GM19193 (cell line): Measurements from ENCODE around the gene TSR3.

ENCODE experiments used
- POLR2A ChIP-seq: IDR thresholded peaks from 4 replicates; pipeline ENCODE4 v1.6.1; 2011; ENCODE audit not compliant: insufficient read depth, insufficient read length; ENCODE audit errors: extremely low read depth

The TSR3 gene

GRCh38 chr16:1380195-1380594 is 28.5 kb upstream of the TSR3 start:
- TF ChIP-seq POLR2A = no peak

DNA sequence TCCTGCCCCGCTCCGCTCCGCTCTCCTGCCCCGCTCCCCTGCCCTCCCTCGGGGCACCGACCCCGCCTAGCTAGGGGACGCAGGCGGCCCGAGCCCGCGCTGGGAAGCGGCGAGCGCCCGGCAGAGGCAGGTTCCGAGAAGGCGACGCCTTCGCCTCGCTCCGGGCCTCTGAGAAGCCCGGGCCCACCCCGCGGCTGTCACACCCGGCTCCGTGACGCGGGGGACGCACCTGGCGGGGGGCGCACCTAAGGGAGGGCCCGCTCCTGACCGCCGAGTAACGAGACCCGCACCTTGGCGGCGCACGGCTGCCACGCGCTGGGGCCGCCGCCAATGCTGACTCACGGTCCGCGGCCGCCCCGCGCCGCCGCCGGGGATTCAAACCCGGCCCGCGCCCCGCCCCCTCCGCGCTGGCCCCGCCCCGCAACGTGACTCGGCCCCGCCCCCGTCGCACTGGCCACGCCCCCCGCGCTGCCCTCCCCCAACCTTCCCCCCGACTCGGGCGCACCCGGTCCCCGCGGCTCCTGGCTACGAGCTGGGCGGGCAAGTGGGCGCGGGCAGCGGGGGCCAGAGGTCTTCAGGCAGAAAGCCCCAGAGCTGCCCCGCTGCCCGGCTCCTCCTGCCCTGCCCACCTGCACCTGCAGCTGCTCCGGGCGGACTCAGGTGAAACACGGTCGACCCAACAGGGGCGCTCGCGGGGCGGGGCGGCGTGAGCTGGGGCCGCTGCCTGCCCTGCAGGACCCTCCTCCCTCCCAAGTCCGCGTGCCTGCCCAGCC is 27.8 kb upstream of the TSR3 start:
- TF ChIP-seq POLR2A = peak; percentile 57

GRCh38 chr16:1378804-1379303 is 27.2 kb upstream of the TSR3 start:
- TF ChIP-seq POLR2A = no peak

GRCh38 chr16:1378087-1378803 is 26.6 kb upstream of the TSR3 start:
- TF ChIP-seq POLR2A = no peak

GRCh38 chr16:1377406-1378010 is 25.8 kb upstream of the TSR3 start:
- TF ChIP-seq POLR2A = no peak

- TF ChIP-seq POLR2A = no peak
These were observed 24.2 kb upstream of the TSR3 start for GRCh38 chr16:1375741-1376410.

DNA sequence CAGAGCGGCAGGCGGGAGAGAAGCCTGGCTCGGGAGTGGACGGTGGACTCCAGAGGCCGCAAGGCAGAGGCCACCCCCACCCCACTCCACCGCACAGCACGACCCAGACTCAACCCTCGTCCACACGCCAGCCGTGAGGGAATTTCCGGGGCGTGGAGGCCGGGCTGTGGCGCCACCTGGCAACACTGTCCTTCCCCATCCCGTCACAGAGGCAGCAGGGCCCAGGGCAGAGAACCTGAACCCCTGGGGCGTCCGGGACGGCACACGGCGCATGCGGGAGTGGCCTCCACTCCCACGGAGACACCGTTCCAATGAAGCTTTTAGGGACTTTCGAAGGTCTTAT is 23.6 kb upstream of the TSR3 start:
- no peak for TF ChIP-seq POLR2A

DNA sequence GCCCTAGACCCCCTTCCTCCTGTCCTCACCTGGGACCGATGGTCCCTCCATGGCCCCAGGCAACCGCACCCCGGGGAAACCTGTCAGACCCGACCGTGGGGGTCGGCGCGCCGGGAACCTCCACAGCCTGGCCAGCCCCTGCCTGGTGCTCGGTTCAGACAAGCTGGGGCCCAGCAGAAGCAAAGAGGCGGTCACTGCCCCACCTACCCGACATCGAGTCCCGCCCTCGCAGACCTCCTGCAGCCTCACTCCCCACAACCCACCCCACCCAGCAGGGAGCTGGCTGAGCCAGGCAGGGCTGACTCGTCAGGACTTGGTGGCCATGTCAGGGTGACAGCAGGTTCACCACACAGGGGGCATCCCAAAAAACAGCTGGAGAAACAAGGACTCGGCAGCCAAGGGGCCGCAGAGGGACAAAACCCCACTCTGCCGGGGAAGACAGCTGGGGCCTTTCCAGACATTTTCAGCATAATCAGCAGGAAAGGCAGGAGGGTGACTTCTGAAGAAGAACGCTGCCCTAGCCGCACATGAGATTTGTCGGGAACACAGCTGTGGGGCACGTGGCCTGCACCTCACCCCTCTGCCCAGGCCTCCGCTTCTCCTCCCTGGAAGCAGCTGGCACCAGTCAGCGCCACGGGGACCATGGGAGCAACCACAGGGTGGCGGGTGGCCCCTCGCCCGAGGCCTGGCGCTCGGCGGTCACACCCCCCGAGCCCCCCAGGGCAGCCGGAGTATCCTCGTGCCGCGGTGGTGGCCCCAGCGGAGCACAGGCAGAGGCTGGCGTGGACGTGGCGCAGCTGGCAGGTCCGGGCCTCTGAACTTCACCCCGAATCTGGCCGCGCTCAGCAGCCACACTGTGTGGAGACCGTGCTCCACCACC is 23.0 kb upstream of the TSR3 start:
- no peak for TF ChIP-seq POLR2A

- TF ChIP-seq POLR2A = no peak
These were observed 20.7 kb upstream of the TSR3 start for GRCh38 chr16:1372292-1372950.

GRCh38 chr16:1371054-1371978 is 19.6 kb upstream of the TSR3 start:
- no peak for TF ChIP-seq POLR2A

DNA sequence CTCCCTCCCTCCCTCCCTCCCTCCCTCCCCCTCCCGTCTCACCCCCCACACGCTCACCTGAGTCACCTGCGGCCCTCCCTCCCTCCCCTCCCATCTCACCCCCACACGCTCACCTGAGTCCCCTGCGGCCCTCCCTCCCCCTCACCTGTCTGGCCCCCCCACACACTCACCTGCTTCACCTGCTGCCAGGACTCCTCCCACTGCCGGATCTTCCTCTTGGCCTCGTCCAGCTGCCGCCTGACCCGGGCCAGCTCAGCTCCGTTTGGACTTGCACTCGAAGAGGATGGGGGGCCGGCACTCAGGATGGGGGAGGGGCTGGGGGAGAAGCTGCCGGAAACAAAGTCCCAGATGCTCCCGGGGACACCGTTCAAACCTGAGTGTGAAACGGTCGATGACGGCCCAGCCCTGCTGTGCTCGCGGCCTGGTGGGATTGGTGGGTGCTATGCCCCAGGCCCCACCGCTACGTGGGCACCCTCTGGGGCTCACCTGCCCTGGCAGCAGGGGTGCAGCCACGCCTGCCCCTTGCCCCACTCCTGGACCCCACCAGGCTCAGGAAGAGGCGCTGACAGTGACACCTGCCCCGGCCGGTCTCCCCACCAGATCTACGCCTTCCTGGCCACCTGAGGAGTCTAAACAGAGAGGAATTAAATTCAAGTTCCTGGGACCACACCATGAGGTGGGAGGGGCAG is 16.0 kb upstream of the TSR3 start:
- TF ChIP-seq POLR2A = no peak

DNA sequence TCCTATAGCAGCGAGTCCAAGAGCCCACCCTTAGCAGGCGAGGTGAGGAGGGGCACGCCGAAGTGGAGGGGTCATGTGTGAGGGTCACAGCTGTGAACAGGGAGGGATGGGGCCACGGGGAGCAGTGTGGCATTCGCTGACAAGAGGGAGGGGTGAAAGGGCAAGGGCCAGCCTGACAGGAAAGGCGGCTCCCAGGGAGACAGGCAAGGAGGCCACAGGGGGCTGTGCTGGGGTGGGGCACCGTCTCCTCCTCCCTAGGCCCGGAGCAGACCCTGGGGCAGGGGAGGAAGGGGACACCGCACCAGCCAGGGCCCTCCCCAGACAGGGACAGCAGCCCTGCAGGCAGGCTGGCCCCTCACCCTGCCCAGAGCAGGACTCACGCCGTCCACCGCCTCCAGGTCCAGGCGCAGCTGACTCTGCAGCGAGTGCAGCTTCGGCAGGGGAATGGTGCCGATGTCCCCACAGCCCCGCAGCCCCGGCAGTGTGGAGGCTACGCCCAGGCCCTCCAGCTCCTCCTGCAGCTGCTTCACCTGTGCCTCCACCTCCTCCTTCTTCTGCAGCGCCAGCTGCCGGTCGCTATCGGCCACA is 15.1 kb upstream of the TSR3 start:
- no peak for TF ChIP-seq POLR2A
